ENCODE data around the gene IL15. TPM values are rescaled to one million over a fixed set of nuclear protein-coding genes. Genes with fewer than 3 reads are reported as not detected.

IL15 gene
- total RNA-seq, 4 donors from 2014 or later: 5.4 to 9.0 (median 7.5) TPM

DNA sequence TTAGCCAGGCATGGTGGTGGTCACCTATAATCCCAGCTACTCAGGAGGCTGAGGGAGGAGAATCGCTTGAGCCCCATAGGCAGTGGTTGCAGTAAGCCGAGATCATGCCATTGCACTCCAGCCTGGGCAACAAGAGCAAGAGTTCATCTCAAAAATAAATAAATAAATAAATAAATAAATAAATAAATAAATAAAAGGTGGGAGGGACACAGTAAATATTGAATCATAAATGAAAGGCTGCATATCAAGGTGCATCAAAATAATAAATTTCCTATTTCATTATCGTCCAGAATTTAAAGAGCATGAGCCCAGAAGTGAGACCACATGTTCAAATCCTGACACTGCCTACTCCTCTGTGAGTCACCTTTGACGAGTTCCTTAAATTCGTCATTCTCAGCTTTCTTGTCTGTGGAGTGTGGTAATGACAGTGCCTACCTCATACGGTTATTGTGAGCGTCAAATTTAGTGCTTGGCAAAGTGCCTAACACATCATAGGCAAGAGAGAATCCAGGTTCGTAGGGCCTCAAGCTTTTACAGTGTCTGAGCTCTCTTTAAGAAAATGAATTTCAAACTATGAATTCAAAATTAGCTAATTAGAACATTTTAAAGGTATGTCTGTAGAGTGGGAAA is 49.9 kb downstream of the IL15 start:
- TF ChIP-seq, protein P1, sequence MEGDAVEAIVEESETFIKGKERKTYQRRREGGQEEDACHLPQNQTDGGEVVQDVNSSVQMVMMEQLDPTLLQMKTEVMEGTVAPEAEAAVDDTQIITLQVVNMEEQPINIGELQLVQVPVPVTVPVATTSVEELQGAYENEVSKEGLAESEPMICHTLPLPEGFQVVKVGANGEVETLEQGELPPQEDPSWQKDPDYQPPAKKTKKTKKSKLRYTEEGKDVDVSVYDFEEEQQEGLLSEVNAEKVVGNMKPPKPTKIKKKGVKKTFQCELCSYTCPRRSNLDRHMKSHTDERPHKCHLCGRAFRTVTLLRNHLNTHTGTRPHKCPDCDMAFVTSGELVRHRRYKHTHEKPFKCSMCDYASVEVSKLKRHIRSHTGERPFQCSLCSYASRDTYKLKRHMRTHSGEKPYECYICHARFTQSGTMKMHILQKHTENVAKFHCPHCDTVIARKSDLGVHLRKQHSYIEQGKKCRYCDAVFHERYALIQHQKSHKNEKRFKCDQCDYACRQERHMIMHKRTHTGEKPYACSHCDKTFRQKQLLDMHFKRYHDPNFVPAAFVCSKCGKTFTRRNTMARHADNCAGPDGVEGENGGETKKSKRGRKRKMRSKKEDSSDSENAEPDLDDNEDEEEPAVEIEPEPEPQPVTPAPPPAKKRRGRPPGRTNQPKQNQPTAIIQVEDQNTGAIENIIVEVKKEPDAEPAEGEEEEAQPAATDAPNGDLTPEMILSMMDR (IDR thresholded peaks at IDR 0.05; ENCODE audit: low read depth): no peak

DNA sequence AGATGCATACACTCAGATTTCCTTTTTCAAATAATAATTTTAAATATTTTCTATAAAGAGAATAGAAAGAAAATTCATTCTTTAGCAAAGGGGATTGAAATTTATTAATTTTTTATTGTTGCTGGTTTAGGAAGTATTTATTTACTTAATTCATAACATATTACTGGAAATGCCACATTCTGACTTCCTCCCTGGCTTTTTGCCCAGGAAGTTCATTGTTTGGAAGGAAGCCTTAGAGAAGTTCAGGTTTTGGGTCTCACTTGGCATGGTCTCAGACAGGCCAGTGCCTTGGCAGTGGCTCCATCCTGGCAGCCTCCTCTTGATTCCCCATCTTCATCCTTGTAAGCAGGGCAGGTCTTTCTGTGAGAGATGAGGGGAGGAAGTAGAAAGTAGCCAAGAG is 50.5 kb downstream of the IL15 start:
- TF ChIP-seq, protein P1 (IDR thresholded peaks at IDR 0.05; ENCODE audit: low read depth): no peak

DNA sequence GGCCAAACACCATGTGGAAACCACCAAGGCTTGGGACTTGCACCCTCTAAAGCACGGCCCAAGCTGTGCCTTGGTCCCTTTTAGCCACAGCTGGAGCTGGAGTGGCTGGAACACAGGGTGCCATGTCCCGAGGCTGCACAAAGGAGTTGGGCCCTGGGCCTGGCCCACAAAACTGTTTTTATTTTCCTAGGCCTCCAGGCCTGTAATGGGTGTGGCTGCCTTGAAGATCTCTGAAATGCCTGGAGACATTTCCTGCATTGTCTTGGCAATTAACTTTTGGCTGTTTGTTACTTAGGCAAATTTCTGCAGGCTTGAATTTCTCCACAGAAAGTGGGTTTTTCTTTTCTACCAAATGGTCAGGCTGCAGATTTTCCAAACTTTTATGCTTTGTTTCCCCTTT is 55.7 kb downstream of the IL15 start:
- TF ChIP-seq, protein P1 (IDR thresholded peaks at IDR 0.05; ENCODE audit: low read depth): no peak

DNA sequence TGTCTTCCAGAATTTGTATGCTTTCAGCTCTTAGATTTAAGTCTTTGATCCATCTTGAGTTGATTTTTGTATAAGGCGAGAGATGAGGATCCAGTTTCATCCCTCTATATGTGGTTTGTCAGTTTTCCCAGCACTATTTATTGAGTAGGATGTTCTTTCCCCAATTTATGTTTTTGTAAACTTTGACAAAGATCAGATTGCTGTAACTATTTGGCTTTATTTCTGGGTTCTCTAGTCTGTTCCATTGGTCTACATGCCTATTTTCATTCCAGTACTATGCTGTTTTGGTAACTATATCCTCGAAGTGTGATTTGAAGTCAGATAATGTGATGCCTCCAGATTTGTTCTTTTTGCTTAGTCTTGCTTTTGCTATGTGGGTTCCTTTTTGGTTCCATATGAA is 60.7 kb downstream of the IL15 start:
- TF ChIP-seq, protein P1 (IDR thresholded peaks at IDR 0.05; ENCODE audit: low read depth): no peak

DNA sequence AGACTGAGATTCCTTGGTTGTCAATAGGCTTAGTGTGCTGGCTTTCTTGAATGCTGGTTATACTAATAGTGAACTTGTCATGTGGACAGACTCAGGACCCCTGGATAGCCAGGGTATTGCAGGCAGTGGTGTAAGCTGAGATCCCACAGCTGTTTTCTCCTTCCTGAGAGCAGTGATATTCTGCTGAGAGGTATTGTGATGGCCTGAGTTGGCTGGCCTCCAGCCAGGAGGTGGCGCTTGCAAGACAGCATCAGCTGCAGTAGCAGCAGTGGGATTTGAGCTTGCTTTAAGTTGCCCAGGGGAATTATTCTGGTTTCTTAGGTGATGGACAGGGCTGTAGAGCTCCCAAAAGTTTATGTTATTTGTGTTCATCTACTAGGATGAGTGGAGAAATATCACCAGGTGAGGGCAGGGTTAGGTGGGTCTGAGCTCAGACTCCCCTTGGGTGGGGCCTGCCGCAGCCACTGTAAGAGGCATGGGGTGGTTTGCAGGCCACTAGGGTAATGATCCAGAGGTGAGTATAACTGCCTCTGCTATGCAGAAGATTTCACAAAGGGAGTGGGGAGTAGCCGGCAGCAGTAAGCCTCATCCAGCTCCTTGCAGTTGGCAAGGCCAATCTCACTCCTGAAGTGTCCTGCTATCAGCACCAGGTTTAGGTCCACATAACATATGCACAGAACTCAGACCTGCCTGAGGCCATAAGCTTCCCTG is 66.2 kb downstream of the IL15 start:
- TF ChIP-seq, protein P1 (IDR thresholded peaks at IDR 0.05; ENCODE audit: low read depth): no peak

DNA sequence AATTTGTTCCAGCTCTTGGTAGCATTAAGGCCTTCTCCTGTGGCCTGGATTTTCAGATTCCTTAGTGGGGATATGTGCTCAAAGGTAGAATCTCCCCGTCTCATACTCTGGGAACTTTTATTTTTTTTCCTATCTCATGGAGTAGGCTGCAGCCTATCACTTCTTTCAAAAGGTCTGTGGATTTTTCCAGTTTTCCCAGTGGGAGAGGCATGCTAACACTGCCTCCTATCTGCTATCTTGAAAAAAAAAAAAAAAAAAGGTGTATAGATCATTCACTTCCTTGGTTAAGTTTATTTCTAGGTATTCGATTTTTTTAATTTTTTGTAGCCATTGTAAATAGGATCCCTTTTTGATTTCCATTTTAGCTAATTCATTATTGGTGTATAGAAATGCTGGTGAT is 67.1 kb downstream of the IL15 start:
- TF ChIP-seq, protein P1 (IDR thresholded peaks at IDR 0.05; ENCODE audit: low read depth): no peak

DNA sequence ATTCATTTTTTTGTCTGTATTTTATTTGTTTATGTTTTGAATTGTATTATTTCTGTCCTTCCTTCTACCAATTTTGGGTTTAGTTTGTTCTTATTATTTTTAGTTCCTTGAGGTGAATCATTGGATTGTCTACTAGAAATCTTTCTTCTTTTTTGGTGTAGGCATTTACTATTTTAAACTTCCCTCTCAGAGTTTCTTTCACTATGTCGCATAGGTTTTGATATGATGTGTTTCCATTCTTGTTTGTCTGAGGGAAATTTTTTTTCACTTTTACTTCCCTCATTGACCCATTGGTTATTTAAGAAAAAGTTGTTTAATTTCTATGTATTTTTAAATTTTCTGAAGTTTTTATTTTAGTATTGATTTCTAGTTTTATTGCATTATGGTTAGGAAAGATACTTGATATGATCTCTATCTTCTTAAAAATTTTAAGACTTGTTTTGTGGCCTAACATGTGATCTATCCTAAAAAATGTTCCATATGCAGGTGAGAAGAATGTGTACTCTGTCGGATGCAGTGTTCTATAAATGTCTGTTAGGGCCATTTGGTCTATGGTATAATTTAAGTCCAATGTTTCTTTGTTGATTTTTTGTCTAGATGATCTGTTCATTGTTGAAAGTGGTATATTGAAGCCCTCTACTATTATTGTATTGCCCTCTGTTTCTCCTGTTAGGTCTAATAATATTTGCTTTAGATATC is 68.8 kb downstream of the IL15 start:
- TF ChIP-seq, protein P1 (IDR thresholded peaks at IDR 0.05; ENCODE audit: low read depth): no peak
